Dermis lymphatic vessel endothelial cell (primary cell): ENCODE data around the gene RAB17. TPM values are rescaled to one million over a fixed set of nuclear protein-coding genes. Genes with fewer than 3 reads are reported as not detected.

Source experiments
- total RNA-seq: library from RNA; depleted of rRNA; stranded (reverse); fragments of >200 nt; gene quantifications from 2 replicates; pipeline ENCODE4 v1.2.1, GENCODE V29; 2014

RAB17 gene, protein sequence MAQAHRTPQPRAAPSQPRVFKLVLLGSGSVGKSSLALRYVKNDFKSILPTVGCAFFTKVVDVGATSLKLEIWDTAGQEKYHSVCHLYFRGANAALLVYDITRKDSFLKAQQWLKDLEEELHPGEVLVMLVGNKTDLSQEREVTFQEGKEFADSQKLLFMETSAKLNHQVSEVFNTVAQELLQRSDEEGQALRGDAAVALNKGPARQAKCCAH
- total RNA-seq: 11.9 and 17.8 TPM in 2 replicates

DNA sequence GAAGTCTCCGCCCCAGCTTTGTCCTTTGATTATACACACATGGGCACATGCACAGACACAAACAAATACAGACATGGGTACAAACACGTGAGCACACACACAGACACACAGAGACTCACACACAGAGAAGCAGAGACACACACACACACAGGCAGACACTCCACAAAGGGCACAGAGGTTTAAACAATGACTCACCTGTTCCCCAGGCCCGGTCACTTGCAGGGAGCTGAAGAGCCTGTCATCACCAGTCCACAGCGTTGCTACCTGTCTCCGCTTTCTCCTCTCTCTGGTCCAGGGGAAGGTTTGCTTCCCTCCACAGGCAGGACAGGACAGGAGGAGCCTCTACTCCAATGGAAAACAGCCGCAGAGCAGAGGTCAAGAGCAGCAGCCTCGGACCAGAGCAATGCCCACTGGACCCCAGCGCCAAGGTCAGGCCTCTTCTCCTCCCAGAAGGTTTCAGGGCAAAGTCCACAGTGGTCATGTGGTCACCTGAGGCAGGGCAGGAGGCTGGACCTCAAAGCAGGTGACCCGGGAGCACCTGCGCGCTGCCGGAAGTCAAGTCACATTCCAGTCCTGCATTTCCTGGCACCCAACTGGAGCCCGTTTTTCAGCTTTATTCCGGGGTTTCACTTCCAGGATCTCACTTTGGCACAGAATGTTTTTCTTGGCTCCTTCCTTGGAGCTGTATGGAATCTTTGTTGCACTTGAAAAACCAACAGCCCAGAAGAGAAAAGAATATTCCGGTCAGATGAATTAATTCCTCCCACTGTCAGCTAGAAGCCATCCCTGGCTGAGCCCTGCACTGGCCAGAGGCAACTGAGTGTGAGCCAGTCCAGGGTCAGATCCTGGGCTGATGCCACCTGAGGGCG is at the start of gene RAB17:
RAB17 (minus strand) TSS at position 463 of the 869 bp plus-strand sequence. CDS start 4,580 bp downstream, outside the sequence.

DNA sequence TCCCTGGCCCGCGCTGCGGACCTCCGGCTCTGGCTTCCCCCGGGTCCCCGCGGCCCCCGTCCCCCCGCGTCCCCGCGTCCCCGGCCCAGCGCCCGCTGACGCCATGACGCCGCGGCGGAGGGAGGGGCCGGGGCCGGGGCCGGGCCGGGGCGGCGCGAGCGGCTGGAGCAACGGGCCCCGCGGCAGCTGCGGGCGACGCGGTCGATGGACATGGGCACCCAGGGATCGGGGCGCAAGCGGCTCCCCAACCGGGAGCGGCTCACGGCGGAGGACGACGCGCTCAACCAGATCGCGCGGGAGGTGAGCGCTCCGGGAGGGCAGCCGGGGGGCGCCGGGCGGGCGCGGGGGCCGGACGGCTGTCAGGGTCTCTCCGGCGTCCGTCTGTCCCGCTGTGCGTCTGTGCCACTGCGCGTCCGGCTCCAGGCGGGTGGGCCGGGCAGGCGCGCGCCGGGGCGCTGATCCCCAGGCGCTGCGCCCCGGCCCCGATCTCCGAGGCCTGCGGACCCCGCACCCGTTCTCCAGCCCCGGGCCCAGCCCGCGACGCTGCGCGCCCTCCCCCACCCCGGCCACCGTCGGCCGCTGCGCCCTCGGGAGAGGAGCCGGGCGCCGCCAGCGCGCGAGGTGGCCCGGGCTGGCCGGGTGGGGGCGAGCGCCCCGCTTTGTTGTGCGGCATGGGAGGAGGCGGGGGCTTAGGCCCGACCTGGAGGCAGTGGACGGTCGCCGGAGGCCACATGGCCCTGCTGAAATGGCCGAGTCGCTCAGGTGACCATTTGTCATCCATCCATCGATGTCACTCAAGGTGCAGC is 37.1 kb upstream of the RAB17 start, which contains the start of gene LRRFIP1:
LRRFIP1 (plus strand) TSS at position 147 of the 806 bp plus-strand sequence; CDS start at position 205, 58 bp downstream.

DNA sequence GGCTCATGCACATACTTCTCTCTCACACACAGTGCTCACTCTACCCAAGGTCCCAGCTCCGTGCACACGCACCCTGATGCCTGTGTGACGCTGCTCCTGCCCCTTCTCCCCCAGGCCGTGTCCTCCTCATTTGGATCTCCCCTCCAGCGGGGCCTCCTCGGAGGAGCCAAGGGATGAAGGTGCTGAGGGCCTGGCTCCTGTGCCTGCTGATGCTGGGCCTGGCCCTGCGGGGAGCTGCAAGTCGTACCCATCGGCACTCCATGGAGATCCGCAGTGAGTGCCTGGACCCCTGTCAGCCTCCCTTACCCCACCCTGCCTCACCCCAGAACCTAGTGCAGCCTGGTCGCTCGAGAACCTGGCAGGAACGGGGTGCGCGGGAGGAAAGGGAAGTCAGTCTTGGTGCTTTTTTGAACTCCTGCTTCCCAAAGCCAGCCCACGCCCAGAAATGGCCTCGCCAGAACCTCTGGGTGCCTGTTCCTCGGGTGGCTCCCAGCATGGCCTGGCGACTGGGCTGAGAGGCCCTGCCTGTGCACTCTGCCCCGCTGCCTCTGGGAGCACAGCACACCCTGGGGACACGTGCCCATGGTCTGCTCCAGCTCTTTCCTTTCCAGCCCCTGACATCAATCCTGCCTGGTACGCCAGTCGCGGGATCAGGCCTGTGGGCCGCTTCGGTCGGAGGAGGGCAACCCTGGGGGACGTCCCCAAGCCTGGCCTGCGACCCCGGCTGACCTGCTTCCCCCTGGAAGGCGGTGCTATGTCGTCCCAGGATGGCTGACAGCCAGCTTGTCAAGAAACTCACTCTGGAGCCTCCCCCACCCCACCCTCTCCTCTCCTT is 23.9 kb downstream of the RAB17 start, which contains the start of gene PRLH:
PRLH (plus strand) TSS at position 174 of the 835 bp plus-strand sequence; CDS start at position 174, 0 bp downstream.

Other genes with a start within 250 kb of the RAB17 start
- 9.6 and 35.2 TPM in 2 replicates for gene COL6A3, start 176.6 kb downstream of the RAB17 start, total RNA-seq
- 0.52 and 3.3 TPM in 2 replicates for gene MLPH, start 103.5 kb downstream of the RAB17 start, total RNA-seq
- gene PRLH, start 24.2 kb downstream of the RAB17 start, total RNA-seq: not detected in 2 replicates
- gene LRRFIP1, start 36.9 kb upstream of the RAB17 start, total RNA-seq: 137 and 153 TPM in 2 replicates
- 0.86 and 1.1 TPM in 2 replicates for gene RBM44, start 208.0 kb upstream of the RAB17 start, total RNA-seq